Nephron progenitor cell (in vitro differentiated cells): ENCODE results near the gene COQ3.

Source experiments
- DNase-seq: peaks from one replicate; pipeline ENCODE4 v3.0.0; 2021
- H3K27ac Mint-ChIP-seq: 2 replicates; pipeline ENCODE4 v1.8.0; 2021; ENCODE audit warnings: mild to moderate bottlenecking, moderate library complexity, mixed read lengths
- H3K27me3 Mint-ChIP-seq: 2 replicates; pipeline ENCODE4 v1.8.0; 2021; ENCODE audit warnings: mild to moderate bottlenecking, low read depth, mixed read lengths; ENCODE audit not compliant: poor library complexity
- H3K36me3 Mint-ChIP-seq: 2 replicates; pipeline ENCODE4 v1.8.0; 2021; ENCODE audit warnings: low read depth, mixed read lengths
- H3K4me1 Mint-ChIP-seq: 2 replicates; pipeline ENCODE4 v1.8.0; 2021; ENCODE audit warnings: mixed read lengths
- H3K4me3 Mint-ChIP-seq: 2 replicates; pipeline ENCODE4 v1.8.0; 2021; ENCODE audit warnings: mild to moderate bottlenecking, moderate library complexity, mixed read lengths
- H3K9me3 Mint-ChIP-seq: 2 replicates; pipeline ENCODE4 v1.8.0; 2021; ENCODE audit warnings: mild to moderate bottlenecking, moderate library complexity, mixed read lengths
- TF ChIP-seq, protein P1 (sequence below): fragments of 200-600 bp; sonication (generic); IDR thresholded peaks from 2 replicates; pipeline ENCODE4 v1.5.0; 2021; ENCODE audit warnings: antibody characterized with exemption

The COQ3 gene

DNA sequence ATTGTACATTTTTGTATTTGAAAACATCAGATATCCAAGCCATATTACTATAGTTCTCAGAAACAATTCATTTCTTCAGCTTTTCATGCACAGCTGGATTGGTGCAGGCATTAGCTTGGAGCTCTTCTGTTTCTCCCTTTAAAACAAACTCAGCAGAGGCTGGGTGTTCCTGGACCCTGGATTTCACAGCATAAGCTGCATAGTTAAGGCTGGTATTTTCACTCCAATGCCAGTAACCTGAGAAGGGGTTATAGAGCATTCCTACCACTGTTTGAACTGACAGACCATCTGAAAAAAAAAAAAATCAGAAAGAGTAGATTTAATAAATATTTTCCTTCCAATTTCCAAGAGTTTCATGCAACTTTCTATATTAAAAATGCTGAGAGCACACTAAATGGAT lies 24.5 kb downstream of the COQ3 start:
- H3K27ac Mint-ChIP-seq = peak overlapping the region; percentile 69
- no peak for DNase-seq
- no peaks in the 10 kb centered on the region for H3K27me3 Mint-ChIP-seq
- peaks cover 7% of the 10 kb centered on the region for H3K4me1 Mint-ChIP-seq
- no peak overlapping the region for H3K4me3 Mint-ChIP-seq
- H3K9me3 Mint-ChIP-seq = no peaks in the 10 kb centered on the region
- no peaks in the 10 kb centered on the region for H3K36me3 Mint-ChIP-seq
- TF ChIP-seq, protein P1, sequence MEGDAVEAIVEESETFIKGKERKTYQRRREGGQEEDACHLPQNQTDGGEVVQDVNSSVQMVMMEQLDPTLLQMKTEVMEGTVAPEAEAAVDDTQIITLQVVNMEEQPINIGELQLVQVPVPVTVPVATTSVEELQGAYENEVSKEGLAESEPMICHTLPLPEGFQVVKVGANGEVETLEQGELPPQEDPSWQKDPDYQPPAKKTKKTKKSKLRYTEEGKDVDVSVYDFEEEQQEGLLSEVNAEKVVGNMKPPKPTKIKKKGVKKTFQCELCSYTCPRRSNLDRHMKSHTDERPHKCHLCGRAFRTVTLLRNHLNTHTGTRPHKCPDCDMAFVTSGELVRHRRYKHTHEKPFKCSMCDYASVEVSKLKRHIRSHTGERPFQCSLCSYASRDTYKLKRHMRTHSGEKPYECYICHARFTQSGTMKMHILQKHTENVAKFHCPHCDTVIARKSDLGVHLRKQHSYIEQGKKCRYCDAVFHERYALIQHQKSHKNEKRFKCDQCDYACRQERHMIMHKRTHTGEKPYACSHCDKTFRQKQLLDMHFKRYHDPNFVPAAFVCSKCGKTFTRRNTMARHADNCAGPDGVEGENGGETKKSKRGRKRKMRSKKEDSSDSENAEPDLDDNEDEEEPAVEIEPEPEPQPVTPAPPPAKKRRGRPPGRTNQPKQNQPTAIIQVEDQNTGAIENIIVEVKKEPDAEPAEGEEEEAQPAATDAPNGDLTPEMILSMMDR = no peak

DNA sequence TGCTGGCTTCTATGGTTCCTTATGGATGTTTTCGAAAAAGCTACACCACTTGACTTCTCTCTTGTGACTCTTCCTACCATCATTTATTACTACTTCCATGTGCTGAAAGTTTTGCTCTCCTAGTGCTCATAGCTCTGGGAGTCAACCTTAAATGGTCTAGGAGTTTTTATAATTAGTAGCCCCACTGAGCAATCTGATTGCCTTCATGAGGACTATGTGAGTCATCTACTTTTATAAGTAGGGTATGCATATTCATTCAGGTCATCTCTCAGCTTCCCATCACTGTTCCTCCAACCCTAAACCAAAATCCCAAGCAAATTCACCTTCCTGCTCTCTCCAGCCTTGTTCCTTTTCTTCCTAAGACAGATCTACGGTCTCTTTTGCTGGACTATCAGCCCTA lies 27.1 kb downstream of the COQ3 start:
- peaks cover 7% of the 10 kb centered on the region for H3K4me1 Mint-ChIP-seq

DNA sequence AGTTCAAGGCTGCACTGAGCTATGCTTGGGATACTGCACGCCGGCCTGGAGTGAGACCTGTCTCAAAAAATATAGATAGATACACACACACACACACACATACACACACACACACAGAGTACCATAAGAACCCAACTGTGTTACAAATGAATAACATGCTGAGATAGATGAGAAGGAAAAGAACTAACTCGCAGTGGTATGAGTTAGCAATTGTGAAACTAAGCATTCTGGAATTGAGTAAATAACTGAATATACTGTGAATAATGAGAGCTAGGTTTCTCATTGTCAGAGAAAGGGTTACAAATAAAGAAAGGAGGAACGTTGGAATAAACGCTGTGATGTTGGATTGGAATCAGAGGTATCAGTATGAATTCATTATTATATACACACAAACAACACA lies 30.0 kb downstream of the COQ3 start:
- no peaks in the 10 kb centered on the region for H3K4me1 Mint-ChIP-seq
- no peak overlapping the region for H3K27ac Mint-ChIP-seq
- no peak for DNase-seq
- no peak overlapping the region for H3K4me3 Mint-ChIP-seq
- TF ChIP-seq, protein P1 = no peak
- H3K9me3 Mint-ChIP-seq = no peaks in the 10 kb centered on the region
- H3K27me3 Mint-ChIP-seq = peaks cover 17% of the 10 kb centered on the region
- H3K36me3 Mint-ChIP-seq = no peaks in the 10 kb centered on the region

More for the DNA sequence above, 27.1 kb downstream of the COQ3 start:
- H3K27ac Mint-ChIP-seq = no peak overlapping the region
- H3K36me3 Mint-ChIP-seq = no peaks in the 10 kb centered on the region
- no peaks in the 10 kb centered on the region for H3K9me3 Mint-ChIP-seq
- TF ChIP-seq, protein P1 = no peak
- DNase-seq = no peak
- H3K4me3 Mint-ChIP-seq = no peak overlapping the region
- H3K27me3 Mint-ChIP-seq = no peaks in the 10 kb centered on the region

DNA sequence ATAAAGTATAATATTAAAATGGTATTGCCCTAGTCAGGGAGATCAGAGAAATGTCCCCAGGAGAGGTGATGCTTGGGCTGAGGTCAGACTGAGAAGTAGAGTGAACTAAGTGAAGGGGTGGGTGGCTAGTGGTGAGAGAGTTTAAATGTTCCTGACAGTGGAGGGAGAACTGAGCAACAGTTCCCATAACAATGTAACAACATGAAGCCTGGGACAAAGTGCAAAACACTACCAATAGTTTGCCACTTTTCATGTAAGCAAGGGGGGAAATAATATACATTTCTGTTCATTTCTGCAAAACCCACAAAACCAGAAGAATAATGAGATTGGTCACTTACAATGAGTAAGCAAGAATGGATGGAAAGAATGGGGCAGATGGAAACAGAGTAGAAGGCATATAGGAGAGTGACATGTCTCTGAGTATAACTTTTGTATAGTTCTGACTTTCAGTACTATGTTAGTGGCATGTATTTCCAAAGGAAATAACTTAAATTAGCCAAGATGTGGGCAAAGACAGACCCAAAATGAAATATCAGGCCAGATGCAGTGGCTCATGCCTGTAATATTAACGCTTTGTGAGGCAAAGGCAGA lies 31.2 kb downstream of the COQ3 start:
- Mint-ChIP-seq H3K36me3 (no peaks in the 10 kb centered on the region), H3K9me3 (no peaks in the 10 kb centered on the region)

DNA sequence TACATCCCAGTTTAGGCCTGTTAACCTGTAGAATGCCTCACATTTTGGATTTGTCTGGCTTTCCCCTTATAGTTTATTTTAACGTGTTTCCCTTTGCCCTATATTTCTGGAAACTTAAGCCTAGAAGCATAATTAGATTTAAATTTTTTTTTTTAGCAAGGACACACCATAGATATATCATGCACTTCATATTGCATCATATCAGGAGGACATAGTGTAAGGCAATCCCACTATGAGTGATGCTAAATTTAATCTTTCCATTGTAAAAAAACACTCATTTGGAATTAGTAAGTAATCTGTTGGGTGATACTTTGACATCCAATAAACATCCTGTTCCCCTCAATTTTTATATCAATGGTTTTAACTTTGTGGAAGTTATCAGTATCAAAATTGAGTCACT lies 34.2 kb downstream of the COQ3 start:
- no peak overlapping the region for H3K4me3 Mint-ChIP-seq
- peaks cover 34% of the 10 kb centered on the region for H3K27me3 Mint-ChIP-seq
- DNase-seq = no peak
- TF ChIP-seq, protein P1 = no peak
- H3K4me1 Mint-ChIP-seq = no peaks in the 10 kb centered on the region
- H3K9me3 Mint-ChIP-seq = no peaks in the 10 kb centered on the region
- no peak overlapping the region for H3K27ac Mint-ChIP-seq
- H3K36me3 Mint-ChIP-seq = no peaks in the 10 kb centered on the region

More for the DNA sequence above, 31.2 kb downstream of the COQ3 start:
- TF ChIP-seq, protein P1 = no peak
- no peak for DNase-seq
- Mint-ChIP-seq H3K27ac (no peak overlapping the region), H3K27me3 (peaks cover 17% of the 10 kb centered on the region), H3K4me1 (no peaks in the 10 kb centered on the region), H3K4me3 (no peak overlapping the region)

DNA sequence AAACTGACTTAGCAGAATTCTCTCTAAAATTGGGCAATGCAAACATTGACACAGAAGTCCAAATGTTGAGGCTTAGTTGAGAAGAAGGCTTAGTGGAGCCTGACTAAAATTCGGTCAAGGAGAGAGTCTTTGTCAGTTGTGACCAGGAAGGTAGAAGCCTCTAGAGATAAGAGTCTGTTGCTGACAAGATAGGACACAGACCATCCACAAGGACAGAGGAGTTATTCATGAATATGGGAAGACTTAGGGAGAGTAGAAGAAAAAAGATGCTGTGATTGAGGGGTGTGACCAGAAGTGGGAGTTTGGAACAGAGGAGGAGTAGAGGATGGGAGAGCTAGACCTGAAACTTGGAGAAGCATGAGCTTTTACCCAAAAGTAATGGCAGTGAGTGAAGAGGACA lies 37.4 kb downstream of the COQ3 start:
- peaks cover 48% of the 10 kb centered on the region for H3K27me3 Mint-ChIP-seq
- no peak overlapping the region for H3K27ac Mint-ChIP-seq
- no peak for DNase-seq
- no peak overlapping the region for H3K4me3 Mint-ChIP-seq
- TF ChIP-seq, protein P1 = no peak
- no peaks in the 10 kb centered on the region for H3K4me1 Mint-ChIP-seq
- no peaks in the 10 kb centered on the region for H3K9me3 Mint-ChIP-seq
- H3K36me3 Mint-ChIP-seq = no peaks in the 10 kb centered on the region
